Lung (tissue), 12 donors: Measurements from ENCODE around the gene ADAMTS13. TPM values are rescaled to one million over a fixed set of nuclear protein-coding genes. Genes with fewer than 3 reads are reported as not detected.

Experiments used
- ATAC-seq: fragments of 200-7000 bp; cut with Tn5 transposase; one replicate; pipeline ENCODE4 v1.9.1; 2020; ENCODE audit warnings: moderate number of reproducible peaks; ENCODE audit not compliant: insufficient read depth, low FRiP score
- DNase-seq, 3 donors: peaks; one replicate each; pipeline ENCODE4 v3.0.0-alpha.2; 2013 to 2017
- H3K27ac ChIP-seq, 2 donors: one replicate each; pipeline ENCODE4 v1.5.1; 2013; ENCODE audit warnings: mild to moderate bottlenecking in 2 of 2, moderate library complexity in 2 of 2, control low read depth in 1 of 2, inconsistent platforms in 1 of 2, low read depth in 1 of 2, low read length in 1 of 2
- H3K27me3 ChIP-seq, 3 donors: one replicate each; pipeline ENCODE4 v1.5.1; 2013; ENCODE audit warnings: low read length in 2 of 3; ENCODE audit not compliant: control insufficient read depth in 3 of 3, insufficient read depth in 3 of 3
- H3K36me3 ChIP-seq, 4 donors: one replicate each; pipeline ENCODE4 v1.5.1; 2013; ENCODE audit warnings: low read length in 4 of 4, mild to moderate bottlenecking in 1 of 4, moderate library complexity in 1 of 4; ENCODE audit not compliant: control insufficient read depth in 4 of 4, insufficient read depth in 4 of 4
- H3K4me1 ChIP-seq, 5 donors: one replicate each; pipeline ENCODE4 v1.5.1; 2013; ENCODE audit warnings: low read length in 5 of 5, mild to moderate bottlenecking in 2 of 5, moderate library complexity in 1 of 5; ENCODE audit not compliant: control insufficient read depth in 5 of 5, insufficient read depth in 5 of 5
- H3K4me3 ChIP-seq: one replicate; pipeline ENCODE4 v1.5.1; 2013; ENCODE audit warnings: mild to moderate bottlenecking, control low read depth, moderate library complexity
- H3K9ac ChIP-seq, 2 donors: one replicate each; pipeline ENCODE4 v1.5.1; 2013; ENCODE audit warnings: low read length in 2 of 2, control low read depth in 1 of 2; ENCODE audit not compliant: insufficient read depth in 1 of 2
- H3K9me3 ChIP-seq, 4 donors: one replicate each; pipeline ENCODE4 v1.5.1; 2013; ENCODE audit warnings: low read length in 3 of 4, mild to moderate bottlenecking in 1 of 4, moderate library complexity in 1 of 4; ENCODE audit not compliant: control insufficient read depth in 4 of 4, insufficient read depth in 3 of 4
- CTCF ChIP-seq: IDR thresholded peaks from 2 replicates; pipeline ENCODE4 v1.5.1; 2012; ENCODE audit warnings: mild to moderate bottlenecking; ENCODE audit errors: control extremely low read depth, extremely low read depth
- WGBS, 2 donors: extraction: QIAGEN DNeasy Blood & Tissue Kit; methylation state at CpG; one replicate each; pipeline ENCODE4 v1.1.7; 2013; 5-methylcytosine and 5-hydroxymethylcytosine counted together
- polyA plus RNA-seq, 2 donors: library from polyadenylated mRNA; stranded (reverse); fragments of 200-250 nt; gene quantifications; one replicate each; pipeline ENCODE4 v1.2.1, GENCODE V29; 2013
- total RNA-seq, 2 donors: library from RNA; depleted of rRNA in 1 of 2; stranded (reverse); fragments of >200 nt in 1 of 2; gene quantifications; one replicate each; pipeline ENCODE4 v1.2.1, GENCODE V29; 2014 to 2021
- donor health status: control.
- donor health status: control.
- donor health status: Bipolar disorder and iron deficiency.
- donor health status: healthy.
- donor health status: DM: yes; HTN: yes; CAD: no.

Gene ADAMTS13
- total and polyA plus RNA-seq, 4 donors, result 1.0 to 4.1 (median 2.9) TPM

- Histone ChIP-seq H3K27ac (no peak overlapping the region), H3K4me3 (no peak overlapping the region), H3K36me3 (no peaks in the 10 kb centered on the region), H3K27me3 (no peaks in the 10 kb centered on the region), H3K4me1 (no peaks in the 10 kb centered on the region), H3K9ac (no peak overlapping the region), H3K9me3 (no peaks in the 10 kb centered on the region)
- TF ChIP-seq CTCF, result no peak
- DNase-seq (no peak), ATAC-seq (no peak)
- WGBS, 2 donors, result 78 to 89% methylated on average over 5 of the region's 5 CpGs
Measured at GRCh38 chr9:133441571-133441970, 19.4 kb downstream of the ADAMTS13 start.

DNA sequence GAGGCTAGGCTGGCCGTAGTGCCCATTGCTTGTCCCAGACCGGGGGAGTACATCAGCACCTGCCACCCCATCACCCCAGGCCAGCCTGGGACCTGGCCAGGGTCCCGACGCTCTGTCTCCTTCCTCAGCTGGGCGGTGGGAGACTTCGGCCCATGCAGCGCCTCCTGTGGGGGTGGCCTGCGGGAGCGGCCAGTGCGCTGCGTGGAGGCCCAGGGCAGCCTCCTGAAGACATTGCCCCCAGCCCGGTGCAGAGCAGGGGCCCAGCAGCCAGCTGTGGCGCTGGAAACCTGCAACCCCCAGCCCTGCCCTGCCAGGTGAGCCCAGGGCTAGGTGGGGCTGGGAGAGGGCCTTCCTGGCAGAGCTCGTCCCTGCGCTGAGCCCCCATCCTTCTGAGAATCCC is 21.1 kb downstream of the ADAMTS13 start:
- ATAC-seq, result no peak
- WGBS, 2 donors, result 94 to 96% methylated on average over 15 of the region's 15 CpGs
- TF ChIP-seq CTCF, result no peak

DNA sequence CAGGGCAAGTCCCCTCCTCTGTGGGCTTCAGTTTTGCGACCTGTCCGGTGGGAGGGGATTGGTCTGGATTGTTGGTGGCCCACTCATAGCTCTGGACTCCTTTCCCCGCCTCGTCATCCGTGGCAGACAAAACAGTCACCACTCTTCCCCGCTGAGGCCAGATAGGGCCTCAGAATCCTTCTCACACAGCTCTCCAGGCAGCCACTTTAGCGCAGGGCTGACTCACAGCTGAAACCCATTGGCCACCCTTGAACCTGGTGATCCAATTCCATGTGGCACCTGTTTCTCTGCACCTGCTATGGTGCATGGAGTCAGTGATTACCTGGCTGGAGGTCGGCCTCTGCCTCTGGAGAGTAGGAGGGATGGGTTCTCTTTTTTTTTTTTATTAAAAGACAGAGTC is 21.8 kb downstream of the ADAMTS13 start:
- 78 to 88% methylated on average over 8 of the region's 8 CpGs for WGBS, 2 donors
- DNase-seq (no peak), ATAC-seq (no peak)
- H3K9me3 ChIP-seq, result no peaks in the 10 kb centered on the region
- H3K27ac ChIP-seq, result no peak overlapping the region
- no peaks in the 10 kb centered on the region for H3K36me3 ChIP-seq
- H3K4me3 ChIP-seq, result no peak overlapping the region
- no peak overlapping the region for H3K9ac ChIP-seq
- no peaks in the 10 kb centered on the region for H3K27me3 ChIP-seq
- TF ChIP-seq CTCF, result no peak
- no peaks in the 10 kb centered on the region for H3K4me1 ChIP-seq

More for the DNA sequence above, 21.1 kb downstream of the ADAMTS13 start:
- Histone ChIP-seq H3K27ac (no peak overlapping the region), H3K9ac (no peak overlapping the region), H3K36me3 (no peaks in the 10 kb centered on the region), H3K4me3 (no peak overlapping the region), H3K27me3 (no peaks in the 10 kb centered on the region), H3K4me1 (no peaks in the 10 kb centered on the region), H3K9me3 (no peaks in the 10 kb centered on the region)
- no peak for DNase-seq

DNA sequence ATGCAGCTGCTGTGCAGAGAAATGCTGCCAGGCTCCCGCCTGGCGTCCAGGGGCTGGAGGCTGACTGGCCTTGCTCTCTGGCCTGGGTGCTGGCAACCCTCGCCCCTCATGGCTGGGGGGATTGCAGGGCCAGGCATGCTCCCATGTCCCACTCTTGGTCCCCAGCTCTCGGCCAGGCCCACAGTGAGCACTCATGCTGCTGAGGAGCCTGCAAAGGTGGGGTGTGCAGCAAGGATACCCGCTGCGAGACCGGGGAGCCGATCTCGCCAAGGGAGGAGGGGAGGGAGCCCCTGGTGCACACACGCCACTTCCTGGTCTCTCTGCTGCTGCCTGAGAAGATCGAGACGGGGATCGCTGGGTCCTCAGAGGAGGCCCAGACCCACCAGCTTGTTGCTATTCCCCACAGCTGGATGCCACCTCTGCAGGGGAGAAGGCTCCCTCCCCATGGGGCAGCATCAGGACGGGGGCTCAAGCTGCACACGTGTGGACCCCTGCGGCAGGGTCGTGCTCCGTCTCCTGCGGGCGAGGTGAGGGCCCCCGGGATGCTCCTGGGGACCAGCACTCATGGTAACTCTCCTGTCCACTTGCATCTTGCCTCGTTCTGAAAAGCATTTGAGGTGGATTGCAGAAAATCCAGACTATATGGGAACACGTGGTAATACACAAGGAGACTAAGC is 23.3 kb downstream of the ADAMTS13 start:
- Histone ChIP-seq H3K36me3 (no peaks in the 10 kb centered on the region), H3K27me3 (no peaks in the 10 kb centered on the region), H3K9me3 (no peaks in the 10 kb centered on the region), H3K27ac (no peak overlapping the region), H3K4me3 (no peak overlapping the region), H3K9ac (no peak overlapping the region), H3K4me1 (no peaks in the 10 kb centered on the region)
- no peak for TF ChIP-seq CTCF
- ATAC-seq (no peak), DNase-seq (no peak)
- 85 to 88% methylated on average over 23 of the region's 23 CpGs for WGBS, 2 donors
